ENCODE results near the gene ABTB1. TPM values are rescaled to one million over a fixed set of nuclear protein-coding genes. Genes with fewer than 3 reads are reported as not detected.

Gene ABTB1
- total and polyA plus RNA-seq, 9 of the 15 experiments (the other 6 are each of a cell fraction or from before 2014, with no cell fraction given), result 0.04 to 2.3 (median 0.55) TPM; not detected in 1

- ChIA-PET POLR2A (interaction anchor here (0.6 kb wide), 1 partner anchor 53 kb away, joined by 3 read pairs; no protein-coding TSS in a partner anchor), CTCF (ENCODE audit: low intra/inter-chr PET ratio) (no interaction called here)
- no peak overlapping the region for H3K27ac ChIP-seq (ENCODE audit: extremely low read depth, low read depth, low read length)
- in situ Hi-C loops (cut with MboI), result no loop called here
- no peak for DNase-seq (ENCODE audit: extremely low read depth in 1 of 4, low spot score in 3 of 4)
- H3K27me3 ChIP-seq (ENCODE audit: control insufficient read depth in 2 of 2, insufficient read depth in 2 of 2, low read length in 2 of 2), result peaks cover 0 to 25% of the 10 kb centered on the region in 2 experiments; a peak in 4 of 5 replicates
- H3K4me3 ChIP-seq, result no peak overlapping the region
- no peak overlapping the region for H3K9ac ChIP-seq (ENCODE audit: insufficient read depth in 1 of 2, low read depth in 2 of 2, low read length in 2 of 2)
- H2AFZ ChIP-seq (ENCODE audit: low read depth, low read length), result no peak overlapping the region
- H3K4me1 ChIP-seq (replicated peaks in 1 of 2; ENCODE audit: control insufficient read depth in 2 of 2, insufficient read depth in 2 of 2, low read length in 2 of 2), result peaks cover 4 to 15% of the 10 kb centered on the region in 2 experiments; a peak in 4 of 5 replicates
- BruUV-seq (replicated peaks), result no TSS peak
- intact Hi-C loops (cut with micrococcal nuclease), result loop anchor here (5.0 kb wide), 1 partner anchor 140 kb away; no protein-coding TSS in a partner anchor
- no peak for ATAC-seq
- 5% methylated on average over 16 of the region's 21 CpGs for WGBS (ENCODE audit: insufficient coverage, low coverage, missing lambda C conversion rate)
- FAIRE-seq, result no peak
- TF ChIP-seq XRCC3 (IDR thresholded peaks at IDR 0.05) (no peak), GTF2F1 (IDR thresholded peaks at IDR 0.05; ENCODE audit: low read depth, low read length) (no peak), ZNF586 (CRISPR knock-in tag; conservative IDR thresholded peaks at IDR 0.05) (no peak), NFIC (IDR thresholded peaks at IDR 0.05) (no peak), GTF2B (IDR thresholded peaks at IDR 0.05; ENCODE audit: extremely low read depth, insufficient read length) (no peak), ZNF431 (CRISPR knock-in tag; IDR thresholded peaks at IDR 0.05) (no peak), ZNF75A (CRISPR knock-in tag; IDR thresholded peaks at IDR 0.05) (no peak), E4F1 (CRISPR knock-in tag; IDR thresholded peaks at IDR 0.05; ENCODE audit: borderline replicate concordance) (no peak), ZNF764 (CRISPR knock-in tag; IDR thresholded peaks at IDR 0.05; ENCODE audit: low read depth) (no peak), RBFOX2 (IDR thresholded peaks at IDR 0.05; ENCODE audit: low read depth, low read length) (no peak), SMARCA5 (IDR thresholded peaks at IDR 0.05) (no peak), CCNT2 (IDR thresholded peaks at IDR 0.05; ENCODE audit: borderline replicate concordance, extremely low read depth, insufficient read length, low read depth, low read length) (no peak), CHD4 (IDR thresholded peaks at IDR 0.05; ENCODE audit: insufficient read depth, insufficient replicate concordance, low read depth, low read length, poor library complexity, severe bottlenecking) (no peak)
- TF ChIP-seq, protein P1, sequence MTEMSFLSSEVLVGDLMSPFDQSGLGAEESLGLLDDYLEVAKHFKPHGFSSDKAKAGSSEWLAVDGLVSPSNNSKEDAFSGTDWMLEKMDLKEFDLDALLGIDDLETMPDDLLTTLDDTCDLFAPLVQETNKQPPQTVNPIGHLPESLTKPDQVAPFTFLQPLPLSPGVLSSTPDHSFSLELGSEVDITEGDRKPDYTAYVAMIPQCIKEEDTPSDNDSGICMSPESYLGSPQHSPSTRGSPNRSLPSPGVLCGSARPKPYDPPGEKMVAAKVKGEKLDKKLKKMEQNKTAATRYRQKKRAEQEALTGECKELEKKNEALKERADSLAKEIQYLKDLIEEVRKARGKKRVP (CRISPR knock-in tag; IDR thresholded peaks at IDR 0.05), result no peak
- no peaks in the 10 kb centered on the region for H3K36me3 ChIP-seq (ENCODE audit: control insufficient read depth, insufficient read depth, low read length)
- H3K9me3 ChIP-seq (replicated peaks; ENCODE audit: control insufficient read depth, insufficient read depth, low read depth, low read length), result no peaks in the 10 kb centered on the region
- no peak overlapping the region for H3K4me2 ChIP-seq (ENCODE audit: insufficient read depth, low read length)
- H3K9me1 ChIP-seq (ENCODE audit: control insufficient read depth, insufficient read depth, low read length), result no peaks in the 10 kb centered on the region
- H3K79me2 ChIP-seq (ENCODE audit: control insufficient read depth, insufficient read depth, low read length), result no peaks in the 10 kb centered on the region
- no peaks in the 10 kb centered on the region for H4K20me1 ChIP-seq (replicated peaks; ENCODE audit: control insufficient read depth, insufficient read depth, low read length)
These were observed 20.0 kb downstream of the ABTB1 start for GRCh38 chr3:127692501-127693335.

Measured in K562 (cell line).